SK-N-MC (cell line): ENCODE measurements around the gene DAB2IP.

Source experiments
- EZH2 ChIP-seq: fragments of 200-600 bp; sonication (generic); IDR thresholded peaks from one replicate; pipeline ENCODE4 v1.6.1; 2017; ENCODE audit warnings: antibody characterized with exemption
- FOXP2 ChIP-seq: optimal IDR thresholded peaks from 2 replicates; pipeline ENCODE3; 2011; ENCODE audit warnings: mild to moderate bottlenecking, moderate library complexity; ENCODE audit not compliant: insufficient read depth; ENCODE audit errors: extremely low read length, control extremely low read depth
- POLR2AphosphoS5 ChIP-seq: IDR thresholded peaks from 2 replicates; pipeline ENCODE4 v1.6.1; 2012; ENCODE audit warnings: mild to moderate bottlenecking, low read depth, low read length, borderline replicate concordance

GRCh38 chr9:121686930-121687541 lies 35.6 kb downstream of the DAB2IP start:
- no peak for TF ChIP-seq EZH2
- TF ChIP-seq POLR2AphosphoS5, result no peak
- no peak for TF ChIP-seq FOXP2
